ENCODE measurements around the gene TH. TPM values are rescaled to one million over a fixed set of nuclear protein-coding genes. Genes with fewer than 3 reads are reported as not detected.

Gene TH
- total and polyA plus RNA-seq, 2 experiments from 2014 or later = 0.34 TPM; not detected in 1

GRCh38 chr11:2220173-2220771 lies 48.7 kb upstream of the TH start:
- no peak overlapping the region for H3K27ac ChIP-seq (ENCODE audit: low read depth)
- Mint-ChIP-seq H3K9me3 (peaks cover 6% of the 10 kb centered on the region; the same call in 2 of the 3 replicates), H3K4me1 (peaks cover 29% of the 10 kb centered on the region), H3K4me3 (no peak overlapping the region), H3K27me3 (ENCODE audit: insufficient read depth, low read depth, poor library complexity) (peaks cover 12% of the 10 kb centered on the region), H3K27ac (no peak overlapping the region), H3K36me3 (ENCODE audit: low read depth) (no peaks in the 10 kb centered on the region)
- H3K4me3 ChIP-seq = no peak overlapping the region
- no peaks in the 10 kb centered on the region for H3F3A ChIP-seq (replicated peaks; ENCODE audit: low read depth)
- H3K9me2 ChIP-seq (ENCODE audit: insufficient read depth) = 0 out of 2 replicates have a peak, but pooled peaks cover 9% of the 10 kb centered on the region
- TF ChIP-seq EZH2 (IDR thresholded peaks at IDR 0.05; ENCODE audit: low read depth, unreplicated experiment) (no peak), CTCF (conservative IDR thresholded peaks at IDR 0.05; ENCODE audit: low read depth in 2 of 2) (no peak), ZNF462 (CRISPR knock-in tag; IDR thresholded peaks at IDR 0.05) (no peak), CREB1 (CRISPR knock-in tag; IDR thresholded peaks at IDR 0.05; ENCODE audit: low read depth) (no peak), POLR2AphosphoS5 (IDR thresholded peaks at IDR 0.05; ENCODE audit: low read depth) (no peak), ZNF114 (CRISPR knock-in tag; IDR thresholded peaks at IDR 0.05) (no peak), REST (IDR thresholded peaks at IDR 0.05; ENCODE audit: unreplicated experiment) (no peak)
- no peak overlapping the region for H2AFZ ChIP-seq
- DNase-seq (ENCODE audit: low spot score) = no peak
- 0 out of 2 replicates have a peak, but pooled peaks cover 8% of the 10 kb centered on the region for H3K27me3 ChIP-seq (ENCODE audit: insufficient read depth)
- peaks cover 13% of the 10 kb centered on the region for H3K4me1 ChIP-seq (ENCODE audit: insufficient read depth)
- no peak for ATAC-seq
- no peak overlapping the region for H3K4me2 ChIP-seq
- H3K79me2 ChIP-seq (replicated peaks; ENCODE audit: insufficient read depth) = no peaks in the 10 kb centered on the region
- H3K36me3 ChIP-seq (ENCODE audit: insufficient read depth) = no peaks in the 10 kb centered on the region
- no peaks in the 10 kb centered on the region for H4K20me1 ChIP-seq (replicated peaks; ENCODE audit: insufficient read depth)

Measured in GM23338 (cell line).